Transverse colon (tissue), 3 donors: ENCODE data around the gene TNF.

ENCODE experiments used
- EP300 ChIP-seq: sonication (generic); formaldehyde crosslinking; IDR thresholded peaks from one replicate; pipeline ENCODE4 v1.6.1; 2017; ENCODE audit warnings: antibody characterized with exemption, low read depth
- POLR2A ChIP-seq: fragments of 450-650 bp; IDR thresholded peaks from one replicate; pipeline ENCODE4 v1.6.1; 2016; ENCODE audit warnings: antibody characterized with exemption, mild to moderate bottlenecking, moderate library complexity
- TF ChIP-seq, protein P1 (sequence below), 5 experiments: fragments of 200-600 bp in 3 of 5; fragments of 450-650 bp in 2 of 5; sonication (generic) in 3 of 5; IDR thresholded peaks; 1 replicate in 2 of 5; 2 replicates in 3 of 5; pipeline ENCODE4 v1.5.1; 2016 to 2017; ENCODE audit warnings: antibody characterized with exemption in 5 of 5, inconsistent platforms in 3 of 5, mild to moderate bottlenecking in 2 of 5, moderate library complexity in 1 of 5

DNA sequence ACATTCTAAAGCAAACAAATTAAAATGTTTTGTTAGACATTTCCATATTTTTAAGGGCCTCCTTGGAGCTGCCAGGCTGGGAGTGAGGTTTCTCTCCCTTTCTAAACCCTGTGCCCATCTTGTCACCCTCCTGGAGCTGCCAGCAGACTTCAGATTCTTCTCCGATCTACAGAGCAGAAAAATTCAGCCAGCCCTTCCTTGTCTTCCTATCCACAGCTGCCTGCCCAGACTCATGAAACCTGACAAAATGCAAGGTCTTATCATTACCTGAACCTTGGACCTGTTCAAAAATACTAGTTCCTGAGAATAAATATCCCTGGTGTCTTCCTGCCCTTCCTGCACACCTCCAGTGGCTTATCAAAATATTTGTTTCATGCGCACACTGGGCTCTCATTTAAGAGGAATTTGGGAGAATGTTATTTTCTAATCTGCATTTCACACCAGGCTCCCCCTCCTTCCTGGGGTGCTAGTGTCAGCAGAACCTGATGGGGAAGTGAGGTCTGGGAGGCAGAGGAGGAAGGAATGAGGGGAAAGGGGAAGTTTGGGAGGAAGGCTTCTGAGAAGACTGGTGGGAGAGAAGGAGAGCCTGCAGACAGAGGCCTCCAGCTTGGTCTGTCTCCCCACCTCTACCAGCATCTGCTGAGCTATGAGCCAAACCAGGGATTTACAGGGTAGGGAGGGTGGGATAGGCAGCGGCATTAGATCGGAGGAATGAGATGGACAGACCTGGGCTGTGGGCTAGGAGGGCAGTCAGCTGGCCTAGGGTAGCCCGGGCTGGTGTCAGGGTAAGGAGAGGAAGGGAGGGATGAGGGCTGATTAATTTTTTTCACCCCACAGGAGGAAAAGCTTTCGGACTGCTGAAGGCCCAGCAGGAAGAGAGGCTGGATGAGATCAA lies 39.6 kb downstream of the TNF start, which contains the start of gene AIF1:
- TF ChIP-seq, protein P1, sequence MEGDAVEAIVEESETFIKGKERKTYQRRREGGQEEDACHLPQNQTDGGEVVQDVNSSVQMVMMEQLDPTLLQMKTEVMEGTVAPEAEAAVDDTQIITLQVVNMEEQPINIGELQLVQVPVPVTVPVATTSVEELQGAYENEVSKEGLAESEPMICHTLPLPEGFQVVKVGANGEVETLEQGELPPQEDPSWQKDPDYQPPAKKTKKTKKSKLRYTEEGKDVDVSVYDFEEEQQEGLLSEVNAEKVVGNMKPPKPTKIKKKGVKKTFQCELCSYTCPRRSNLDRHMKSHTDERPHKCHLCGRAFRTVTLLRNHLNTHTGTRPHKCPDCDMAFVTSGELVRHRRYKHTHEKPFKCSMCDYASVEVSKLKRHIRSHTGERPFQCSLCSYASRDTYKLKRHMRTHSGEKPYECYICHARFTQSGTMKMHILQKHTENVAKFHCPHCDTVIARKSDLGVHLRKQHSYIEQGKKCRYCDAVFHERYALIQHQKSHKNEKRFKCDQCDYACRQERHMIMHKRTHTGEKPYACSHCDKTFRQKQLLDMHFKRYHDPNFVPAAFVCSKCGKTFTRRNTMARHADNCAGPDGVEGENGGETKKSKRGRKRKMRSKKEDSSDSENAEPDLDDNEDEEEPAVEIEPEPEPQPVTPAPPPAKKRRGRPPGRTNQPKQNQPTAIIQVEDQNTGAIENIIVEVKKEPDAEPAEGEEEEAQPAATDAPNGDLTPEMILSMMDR (IDR thresholded peaks at IDR 0.05): no peak
- TF ChIP-seq POLR2A (no peak), EP300 (no peak)
